ENCODE results near the gene PSMD7.

DNA sequence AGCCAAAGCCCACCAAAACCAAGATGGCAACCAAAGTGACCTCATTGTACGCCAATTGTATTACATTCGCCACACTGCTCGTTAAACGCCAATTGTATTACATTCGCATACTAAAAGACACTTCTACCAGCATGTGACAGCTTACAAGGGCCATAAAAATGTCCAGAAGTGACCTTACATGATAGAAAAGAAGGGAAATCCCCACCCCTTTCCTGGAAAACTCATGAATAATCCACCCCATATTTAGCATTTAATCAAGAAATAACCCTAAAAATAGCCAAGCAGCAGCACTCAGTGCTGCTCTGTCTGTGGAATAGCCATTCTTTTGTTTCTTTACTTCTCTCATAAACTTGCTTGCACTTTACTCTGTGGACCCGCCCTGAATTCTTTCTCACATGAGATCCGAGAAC lies 25.7 kb downstream of the PSMD7 start:
- TF ChIP-seq POLR2AphosphoS5 (IDR thresholded peaks at IDR 0.05; ENCODE audit: low read depth, low read length): no peak
- TF ChIP-seq, protein P1, sequence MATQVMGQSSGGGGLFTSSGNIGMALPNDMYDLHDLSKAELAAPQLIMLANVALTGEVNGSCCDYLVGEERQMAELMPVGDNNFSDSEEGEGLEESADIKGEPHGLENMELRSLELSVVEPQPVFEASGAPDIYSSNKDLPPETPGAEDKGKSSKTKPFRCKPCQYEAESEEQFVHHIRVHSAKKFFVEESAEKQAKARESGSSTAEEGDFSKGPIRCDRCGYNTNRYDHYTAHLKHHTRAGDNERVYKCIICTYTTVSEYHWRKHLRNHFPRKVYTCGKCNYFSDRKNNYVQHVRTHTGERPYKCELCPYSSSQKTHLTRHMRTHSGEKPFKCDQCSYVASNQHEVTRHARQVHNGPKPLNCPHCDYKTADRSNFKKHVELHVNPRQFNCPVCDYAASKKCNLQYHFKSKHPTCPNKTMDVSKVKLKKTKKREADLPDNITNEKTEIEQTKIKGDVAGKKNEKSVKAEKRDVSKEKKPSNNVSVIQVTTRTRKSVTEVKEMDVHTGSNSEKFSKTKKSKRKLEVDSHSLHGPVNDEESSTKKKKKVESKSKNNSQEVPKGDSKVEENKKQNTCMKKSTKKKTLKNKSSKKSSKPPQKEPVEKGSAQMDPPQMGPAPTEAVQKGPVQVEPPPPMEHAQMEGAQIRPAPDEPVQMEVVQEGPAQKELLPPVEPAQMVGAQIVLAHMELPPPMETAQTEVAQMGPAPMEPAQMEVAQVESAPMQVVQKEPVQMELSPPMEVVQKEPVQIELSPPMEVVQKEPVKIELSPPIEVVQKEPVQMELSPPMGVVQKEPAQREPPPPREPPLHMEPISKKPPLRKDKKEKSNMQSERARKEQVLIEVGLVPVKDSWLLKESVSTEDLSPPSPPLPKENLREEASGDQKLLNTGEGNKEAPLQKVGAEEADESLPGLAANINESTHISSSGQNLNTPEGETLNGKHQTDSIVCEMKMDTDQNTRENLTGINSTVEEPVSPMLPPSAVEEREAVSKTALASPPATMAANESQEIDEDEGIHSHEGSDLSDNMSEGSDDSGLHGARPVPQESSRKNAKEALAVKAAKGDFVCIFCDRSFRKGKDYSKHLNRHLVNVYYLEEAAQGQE (IDR thresholded peaks at IDR 0.05; ENCODE audit: insufficient read depth in 1 of 2, low read depth in 2 of 2, low read length in 2 of 2): no peak
